DMS79 treated with DMSO at 0.1 percent for 48 hours (cell line): ENCODE results near the gene ATP5F1B.
"Not testable (repeated sequence)": the region's sequence is repeated elsewhere in the genome, so short reads cannot be mapped to it uniquely, and the experiment has no call there.

ENCODE experiments used
- DNase-seq: peaks from one replicate; lab custom pipeline; 2025; lab: John Stamatoyannopoulos, UW

The ATP5F1B gene

DNA sequence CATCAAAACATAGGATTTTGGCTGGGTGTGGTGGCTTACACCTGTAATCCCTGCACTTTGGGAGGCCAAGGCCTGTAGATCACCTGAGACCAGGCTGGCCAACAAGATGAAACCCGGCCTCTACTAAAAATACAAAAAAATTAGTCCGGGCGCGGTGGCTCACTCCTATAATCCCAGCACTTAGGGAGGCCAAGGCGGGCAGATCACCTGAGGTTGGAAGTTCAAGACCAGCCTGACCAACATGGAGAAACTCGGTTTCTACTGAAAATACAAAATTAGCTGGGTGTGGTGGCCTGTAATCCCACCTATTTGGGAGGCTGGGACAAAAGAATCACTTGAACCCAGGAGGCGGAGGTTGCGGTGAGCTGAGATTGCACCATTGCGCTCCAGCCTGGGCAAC, 2.2 kb upstream of the ATP5F1B start:
- not testable (repeated sequence) for DNase-seq

DNA sequence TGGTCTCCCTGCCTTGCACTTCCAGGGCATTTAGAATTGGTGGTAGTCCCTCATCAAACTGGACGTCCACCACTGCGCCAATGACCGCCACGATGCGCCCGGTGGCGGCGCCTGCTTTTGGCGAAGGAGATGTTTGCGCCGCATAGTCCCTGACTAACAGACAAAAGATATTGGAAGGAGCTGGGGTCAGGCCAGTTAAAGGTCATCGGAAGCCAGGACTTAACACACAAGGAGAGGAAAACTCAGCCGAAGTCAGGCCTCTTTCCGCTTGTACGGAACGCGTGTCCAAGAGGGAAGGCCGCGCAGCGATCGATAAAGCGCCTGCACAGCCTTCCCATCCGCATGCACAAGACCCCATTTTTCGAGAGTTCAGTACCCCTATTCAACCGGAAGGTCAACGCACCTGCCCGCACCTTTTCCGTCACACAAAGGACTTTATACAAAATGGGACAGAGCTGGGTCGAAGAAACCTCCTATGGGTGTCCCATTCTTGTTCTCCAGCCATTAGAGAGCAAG, 525 bp downstream of the ATP5F1B start:
- no peak for DNase-seq

DNA sequence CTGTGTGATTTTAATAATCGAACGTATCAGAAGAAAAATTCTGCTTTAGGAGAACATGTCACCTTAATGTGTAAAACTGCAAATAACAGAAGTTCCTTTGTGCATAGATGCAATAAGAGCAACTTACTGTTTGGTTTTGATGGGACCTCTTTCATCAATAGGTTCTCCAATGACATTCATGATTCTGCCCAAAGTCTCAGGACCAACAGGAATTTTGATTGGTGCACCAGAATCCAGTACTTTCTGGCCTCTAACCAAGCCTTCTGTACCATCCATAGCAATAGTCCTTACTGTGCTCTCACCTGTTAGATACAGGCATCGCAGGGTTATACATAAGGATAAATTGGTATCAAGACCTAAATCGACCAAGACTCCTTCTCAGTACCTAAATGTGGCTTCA, 1.1 kb downstream of the ATP5F1B start:
- no peak for DNase-seq

DNA sequence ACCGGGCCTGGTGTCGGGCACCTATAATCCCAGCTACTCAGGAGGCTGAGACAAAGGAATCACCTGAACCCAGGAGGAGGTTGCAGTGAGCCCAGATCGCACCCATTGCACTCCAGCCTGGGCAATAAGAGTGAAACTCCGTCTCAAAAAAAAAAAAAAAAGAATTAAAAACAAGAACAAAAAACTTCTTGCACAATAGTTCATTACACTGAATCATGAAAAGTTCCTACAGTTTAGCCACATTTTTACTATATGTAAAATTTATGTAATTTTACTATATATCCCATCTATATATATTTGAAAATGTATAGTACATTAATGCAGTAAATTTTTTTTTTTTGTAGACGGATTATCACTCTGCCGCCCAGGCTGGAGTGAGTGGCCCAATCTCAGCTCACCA, 4.6 kb downstream of the ATP5F1B start:
- no peak for DNase-seq

DNA sequence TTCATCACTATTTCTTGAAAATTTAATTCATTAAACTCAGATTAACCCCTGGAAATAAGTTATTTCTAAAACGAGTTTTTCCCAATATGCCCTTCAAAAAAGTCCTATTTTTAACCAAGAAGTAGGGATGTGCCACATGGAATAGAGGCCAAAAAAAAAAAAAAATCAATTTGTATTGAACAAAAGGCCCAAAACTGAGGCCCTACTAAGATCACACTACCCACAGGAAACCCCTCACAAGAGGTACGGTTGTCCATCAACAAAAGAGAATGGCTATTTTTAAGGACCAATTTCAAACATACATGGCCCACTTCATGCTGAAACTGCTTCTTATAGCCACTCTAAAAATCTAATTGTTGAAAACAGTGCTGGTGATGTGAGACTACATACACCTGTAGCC, 8.2 kb downstream of the ATP5F1B start:
- DNase-seq = no peak

DNA sequence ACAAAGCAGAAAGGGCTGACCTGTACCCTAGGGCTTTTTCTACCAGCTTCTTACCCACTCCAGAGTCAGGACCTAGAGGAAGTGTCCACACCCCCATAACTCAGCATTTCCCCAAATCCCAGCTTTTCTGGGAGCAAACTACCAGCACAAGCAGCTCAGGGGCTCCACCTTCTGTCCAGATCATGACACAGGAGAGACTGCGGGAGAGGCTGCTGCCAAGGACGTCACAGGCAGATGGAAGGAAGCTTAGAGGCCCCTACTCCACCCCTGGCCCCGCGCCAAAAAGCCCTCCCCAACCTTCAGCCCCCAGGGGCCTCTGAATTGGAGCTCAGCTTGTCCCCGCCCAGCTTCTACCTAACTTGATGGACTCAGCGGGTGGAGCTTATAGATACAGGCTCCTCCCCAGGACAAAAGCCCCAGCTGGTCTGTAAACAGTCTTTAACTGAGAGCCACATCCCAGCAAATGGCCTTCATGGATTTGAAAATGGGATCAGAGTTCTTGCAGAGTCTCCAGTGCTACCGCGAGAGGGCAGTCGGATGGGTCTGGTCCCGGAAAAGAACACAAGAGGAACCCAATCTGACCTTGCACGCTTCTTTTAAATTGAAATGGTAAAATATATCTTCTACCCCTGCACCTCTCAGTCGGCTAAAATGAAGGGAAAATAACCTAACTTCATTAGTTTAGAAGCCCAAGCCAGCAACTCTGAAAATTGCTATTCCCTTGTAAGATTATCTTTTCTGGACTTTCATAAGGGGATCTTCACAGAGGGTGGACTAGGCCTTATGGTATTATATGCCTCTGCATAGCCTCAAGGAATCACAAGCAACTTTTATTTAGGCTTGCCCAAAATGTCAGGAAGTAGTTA, 8.9 kb downstream of the ATP5F1B start:
- peak; percentile 93 for DNase-seq

- DNase-seq = peak; percentile 47
Measured at GRCh38 chr12:56635806-56636674, 9.7 kb downstream of the ATP5F1B start.

DNA sequence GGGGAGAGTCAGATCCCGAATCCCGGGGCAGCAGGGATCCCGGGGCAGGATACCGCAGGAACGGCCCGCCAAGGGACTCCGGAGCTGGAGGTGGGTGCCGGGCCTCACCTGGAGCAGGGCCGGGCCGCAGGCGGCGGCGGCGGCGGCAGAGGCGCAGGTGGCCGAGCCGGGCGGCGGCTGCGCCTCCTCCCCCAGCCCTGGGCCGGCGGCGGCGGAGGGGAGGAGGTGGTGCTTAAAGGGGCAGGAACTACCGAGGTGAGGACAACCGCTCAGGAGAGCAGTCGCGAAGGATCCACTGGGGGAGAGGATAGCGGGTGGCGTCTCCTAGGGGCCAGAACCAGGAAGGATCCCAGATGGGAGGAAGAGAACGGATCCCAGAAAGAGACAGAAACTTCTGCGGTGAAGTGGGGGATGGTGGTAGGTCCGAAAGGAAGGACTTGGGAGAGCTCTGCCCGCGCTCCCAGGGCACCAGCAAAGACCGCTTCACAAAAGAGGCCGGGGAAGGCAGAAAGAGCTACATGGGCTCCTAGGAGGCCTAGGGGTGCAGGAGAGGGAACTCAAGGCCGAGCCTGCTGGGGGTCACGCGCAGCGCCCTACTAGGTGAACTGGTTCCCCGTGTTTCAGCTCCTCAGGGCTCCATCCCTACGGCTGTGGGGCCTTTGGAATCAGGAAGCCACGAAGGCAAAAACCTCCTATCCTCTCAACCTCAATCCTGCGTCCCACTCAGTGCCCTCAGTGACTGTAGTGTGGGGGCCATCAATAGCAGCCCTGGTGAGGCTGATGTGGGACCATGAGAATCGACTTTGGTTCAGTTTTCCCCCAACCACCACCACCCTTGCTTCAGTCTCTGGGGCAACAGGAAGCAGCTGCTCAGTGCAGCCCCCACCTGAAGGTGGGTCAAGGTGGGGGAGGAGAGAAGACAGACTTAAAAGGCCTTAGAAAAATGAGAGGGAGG, 10.7 kb downstream of the ATP5F1B start:
- peak; percentile 23 for DNase-seq

GRCh38 chr12:56634242-56634836, 11.4 kb downstream of the ATP5F1B start:
- DNase-seq = peak; percentile 57

GRCh38 chr12:56633468-56634241, 12.1 kb downstream of the ATP5F1B start:
- DNase-seq = no peak

- DNase-seq = no peak
Measured at GRCh38 chr12:56632701-56633467, 12.9 kb downstream of the ATP5F1B start.

- no peak for DNase-seq
Measured at GRCh38 chr12:56631790-56632700, 13.7 kb downstream of the ATP5F1B start.

DNA sequence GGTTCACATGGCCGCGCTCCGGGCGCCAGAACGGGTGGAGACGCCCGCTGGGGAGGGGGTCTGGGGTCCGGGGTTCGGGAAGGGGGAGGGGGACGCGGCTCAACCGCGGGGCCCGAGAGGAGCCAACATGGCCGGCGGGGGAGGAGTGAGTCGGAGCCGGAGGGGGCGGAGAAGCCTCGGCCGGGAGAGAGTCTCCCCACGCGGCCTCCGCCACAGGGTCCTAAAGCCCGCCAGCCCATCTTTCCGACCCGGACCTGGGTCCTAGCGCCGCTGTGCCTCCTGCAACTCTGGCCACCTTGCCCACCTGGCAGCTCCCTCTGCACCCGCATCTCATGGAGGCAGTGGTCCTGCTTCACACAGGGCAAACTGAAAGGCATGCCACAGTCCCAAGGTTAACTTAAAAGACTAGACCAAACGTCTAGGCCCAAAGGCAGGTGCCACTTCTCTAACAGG, 15.6 kb downstream of the ATP5F1B start, which contains the start of gene BAZ2A:
TSS of gene BAZ2A (minus strand) at position 147 of the 453 bp plus-strand sequence. CDS start 12,796 bp downstream, outside the sequence.
- DNase-seq = peak; percentile 33

GRCh38 chr12:56629459-56630179, 16.2 kb downstream of the ATP5F1B start:
- no peak for DNase-seq

GRCh38 chr12:56628671-56629458, 16.9 kb downstream of the ATP5F1B start:
- DNase-seq = peak; percentile 11

DNA sequence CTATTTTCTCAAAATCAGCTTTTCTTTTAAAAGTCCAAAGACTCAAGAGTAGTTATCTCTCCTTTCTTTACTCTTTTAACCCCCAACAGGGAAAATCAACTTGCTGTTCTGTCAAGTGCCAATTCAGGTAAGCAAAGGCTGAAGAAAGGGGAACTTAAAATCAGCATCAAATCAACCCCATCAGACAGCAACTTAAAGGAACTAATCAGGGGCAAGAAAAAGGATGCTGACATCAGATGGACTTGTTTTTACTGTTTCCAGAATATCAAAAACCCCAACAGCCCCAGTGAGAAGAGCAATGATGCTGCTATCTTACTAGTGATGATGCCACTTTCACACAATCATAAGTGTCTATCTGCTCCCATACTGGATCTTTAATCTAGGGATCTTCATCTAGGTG, 19.1 kb downstream of the ATP5F1B start:
- no peak for DNase-seq

DNA sequence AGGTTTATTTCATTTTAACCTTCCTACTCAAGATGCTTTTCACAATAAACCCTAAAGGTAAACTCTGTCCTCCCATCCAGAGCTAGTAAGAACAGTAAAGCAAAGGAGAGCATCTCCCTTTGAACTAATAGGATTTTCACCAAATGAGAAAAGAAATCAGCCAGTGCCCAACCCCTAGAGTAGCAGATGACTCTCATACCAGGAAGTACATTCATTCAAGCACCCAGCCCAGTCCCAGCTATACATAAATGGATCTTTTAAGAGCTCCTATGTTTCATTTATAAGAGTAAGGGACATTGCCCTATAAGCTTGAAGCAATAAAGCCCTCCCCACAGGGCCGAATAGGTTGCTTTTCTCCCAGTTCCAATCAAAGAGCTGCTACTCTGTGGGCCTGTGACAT, 23.2 kb downstream of the ATP5F1B start:
- no peak for DNase-seq
